Thymus (tissue), 11 donors: Measurements from ENCODE around the gene MAEA. TPM values are rescaled to one million over a fixed set of nuclear protein-coding genes. Genes with fewer than 3 reads are reported as not detected.

Experiments used
- DNase-seq, 9 donors: peaks; one replicate each; pipeline ENCODE4 v3.0.0-alpha.2; 2013; ENCODE audit warnings: low spot score in 9 of 9, low read depth in 6 of 9, missing footprints in 1 of 9
- H3K27ac ChIP-seq, 2 donors: one replicate each; pipeline ENCODE4 v1.5.1; 2013; ENCODE audit warnings: control low read depth in 1 of 2, low read depth in 1 of 2, low read length in 1 of 2, mild to moderate bottlenecking in 1 of 2, moderate library complexity in 1 of 2
- H3K27me3 ChIP-seq, 2 donors: one replicate each; pipeline ENCODE4 v1.5.1; 2013; ENCODE audit warnings: low read length in 1 of 2; ENCODE audit not compliant: control insufficient read depth in 2 of 2, insufficient read depth in 1 of 2
- H3K36me3 ChIP-seq, 2 donors: one replicate each; pipeline ENCODE4 v1.5.1; 2013; ENCODE audit warnings: low read length in 1 of 2, mild to moderate bottlenecking in 1 of 2, moderate library complexity in 1 of 2; ENCODE audit not compliant: control insufficient read depth in 2 of 2, insufficient read depth in 2 of 2
- H3K4me1 ChIP-seq, 2 donors: one replicate each; pipeline ENCODE4 v1.5.1; 2013; ENCODE audit warnings: low read length in 2 of 2; ENCODE audit not compliant: control insufficient read depth in 2 of 2, insufficient read depth in 2 of 2
- H3K4me3 ChIP-seq, 2 donors: one replicate each; pipeline ENCODE4 v1.5.1; 2013; ENCODE audit warnings: low read length in 2 of 2, control low read depth in 1 of 2, mild to moderate bottlenecking in 1 of 2
- H3K9me3 ChIP-seq, 2 donors: one replicate each; pipeline ENCODE4 v1.5.1; 2013; ENCODE audit warnings: low read length in 1 of 2, mild to moderate bottlenecking in 1 of 2; ENCODE audit not compliant: control insufficient read depth in 2 of 2, insufficient read depth in 1 of 2
- WGBS: extraction: QIAGEN DNeasy Blood & Tissue Kit; methylation state at CpG from one replicate; pipeline ENCODE4 v1.1.7; 2013; 5-methylcytosine and 5-hydroxymethylcytosine counted together
- polyA plus RNA-seq: library from polyadenylated mRNA; stranded (reverse); fragments of 200-250 nt; gene quantifications from one replicate; pipeline ENCODE4 v1.2.3, GENCODE V29; 2013
- total RNA-seq: library from RNA; stranded (reverse); fragments of 120-200 nt; gene quantifications from one replicate; pipeline ENCODE4 v1.2.4, GENCODE V29; 2013
- donor health status: healthy.

The MAEA gene
- total and polyA plus RNA-seq, 2 donors: 45.4 to 113 TPM

DNA sequence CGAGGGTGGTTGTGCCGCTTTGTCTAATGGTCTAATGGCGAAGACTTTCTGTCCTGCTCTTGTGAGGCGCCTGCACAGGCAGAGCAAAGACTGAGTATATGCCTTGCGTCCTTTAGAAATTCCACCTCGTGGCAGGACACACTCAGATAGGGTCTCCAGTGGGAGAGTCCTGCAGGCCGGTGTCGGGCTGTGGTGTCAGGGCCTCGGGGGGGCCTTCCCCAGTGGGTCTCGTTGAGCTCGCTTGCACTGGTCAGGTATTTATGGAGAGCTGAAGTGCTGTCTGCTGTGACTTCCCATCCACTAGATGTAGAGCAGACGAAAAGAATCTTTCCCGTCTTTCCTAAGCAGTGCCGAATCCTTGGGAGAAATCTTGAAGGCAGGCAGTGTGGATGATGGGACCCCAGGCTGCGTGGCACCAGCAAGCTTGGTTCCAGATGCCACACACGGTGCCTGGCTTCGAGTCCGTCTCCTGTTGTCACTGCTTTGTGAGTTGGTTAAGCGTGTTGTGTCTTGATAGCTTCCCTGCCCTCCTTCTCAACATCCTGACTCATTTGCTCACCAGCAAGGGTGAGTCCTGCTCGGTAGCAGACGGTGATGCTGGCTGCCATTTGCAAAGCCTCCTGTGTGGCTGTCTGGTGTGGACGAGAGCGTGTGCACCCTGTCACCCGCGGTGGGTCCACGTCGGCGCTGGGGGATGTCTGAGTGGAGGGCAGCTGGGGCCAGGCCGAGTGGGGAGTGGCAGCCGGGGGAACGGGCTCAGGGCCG is 20.5 kb downstream of the MAEA start:
- peaks cover 12 to 48% of the 10 kb centered on the region in 2 donors for H3K4me1 ChIP-seq
- no peak for DNase-seq
- H3K36me3 ChIP-seq: peaks cover 50 to 51% of the 10 kb centered on the region in 2 donors
- peak overlapping the region; percentile 25 to 39 for H3K4me3 ChIP-seq
- peak overlapping the region in 1 of 2 donors; percentile 60 for H3K27ac ChIP-seq
- WGBS: 93% methylated on average over 32 of the region's 32 CpGs
- no peaks in the 10 kb centered on the region for H3K27me3 ChIP-seq
- peaks cover 0 to 17% of the 10 kb centered on the region in 2 donors for H3K9me3 ChIP-seq

DNA sequence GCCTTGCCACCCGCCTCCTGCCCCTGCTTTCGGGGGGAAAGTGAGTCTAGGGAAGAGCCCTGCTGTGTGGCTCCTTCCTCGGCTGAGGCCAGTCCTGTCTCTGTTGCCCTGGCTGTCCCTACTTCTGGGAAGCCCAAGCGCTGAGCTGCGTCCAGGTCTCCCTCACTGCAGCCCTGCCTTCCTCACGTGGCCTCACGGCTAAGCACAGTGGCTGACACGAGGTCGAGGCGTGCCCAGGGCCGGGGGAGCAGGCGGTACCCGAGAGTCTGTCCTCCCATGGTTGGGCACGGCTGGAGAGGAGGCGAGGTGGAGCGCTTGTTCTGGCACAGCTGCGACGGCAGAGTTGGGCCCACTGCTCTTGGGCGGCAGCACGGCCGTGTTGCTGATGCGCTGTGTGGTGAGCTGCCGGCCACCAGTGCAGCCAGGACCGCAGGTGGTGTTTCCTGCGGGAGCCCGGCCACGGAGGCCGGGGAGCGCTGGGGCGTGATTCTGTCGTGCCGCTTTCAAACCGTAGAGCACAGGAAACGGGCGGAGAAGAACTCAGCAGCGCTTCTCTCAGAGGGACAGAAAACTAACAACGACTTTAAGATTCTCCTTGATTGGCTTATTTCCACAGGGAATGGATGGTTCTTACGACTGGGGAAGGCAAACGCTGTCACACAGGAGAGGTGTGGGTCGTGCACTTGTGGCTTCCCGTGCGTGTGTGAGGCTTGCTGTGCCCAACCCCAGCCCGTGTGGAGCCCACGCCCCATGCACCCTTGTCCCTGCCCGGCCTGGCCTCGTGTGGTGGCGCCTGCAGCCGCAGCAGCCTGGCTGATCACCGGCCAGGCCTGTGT is 21.3 kb downstream of the MAEA start:
- H3K9me3 ChIP-seq: peaks cover 0 to 17% of the 10 kb centered on the region in 2 donors
- no peaks in the 10 kb centered on the region for H3K27me3 ChIP-seq
- H3K4me1 ChIP-seq: peaks cover 18 to 54% of the 10 kb centered on the region in 2 donors
- 95% methylated on average over 49 of the region's 49 CpGs for WGBS
- H3K27ac ChIP-seq: no peak overlapping the region
- H3K36me3 ChIP-seq: peaks cover 49 to 51% of the 10 kb centered on the region in 2 donors
- no peak for DNase-seq
- no peak overlapping the region for H3K4me3 ChIP-seq

DNA sequence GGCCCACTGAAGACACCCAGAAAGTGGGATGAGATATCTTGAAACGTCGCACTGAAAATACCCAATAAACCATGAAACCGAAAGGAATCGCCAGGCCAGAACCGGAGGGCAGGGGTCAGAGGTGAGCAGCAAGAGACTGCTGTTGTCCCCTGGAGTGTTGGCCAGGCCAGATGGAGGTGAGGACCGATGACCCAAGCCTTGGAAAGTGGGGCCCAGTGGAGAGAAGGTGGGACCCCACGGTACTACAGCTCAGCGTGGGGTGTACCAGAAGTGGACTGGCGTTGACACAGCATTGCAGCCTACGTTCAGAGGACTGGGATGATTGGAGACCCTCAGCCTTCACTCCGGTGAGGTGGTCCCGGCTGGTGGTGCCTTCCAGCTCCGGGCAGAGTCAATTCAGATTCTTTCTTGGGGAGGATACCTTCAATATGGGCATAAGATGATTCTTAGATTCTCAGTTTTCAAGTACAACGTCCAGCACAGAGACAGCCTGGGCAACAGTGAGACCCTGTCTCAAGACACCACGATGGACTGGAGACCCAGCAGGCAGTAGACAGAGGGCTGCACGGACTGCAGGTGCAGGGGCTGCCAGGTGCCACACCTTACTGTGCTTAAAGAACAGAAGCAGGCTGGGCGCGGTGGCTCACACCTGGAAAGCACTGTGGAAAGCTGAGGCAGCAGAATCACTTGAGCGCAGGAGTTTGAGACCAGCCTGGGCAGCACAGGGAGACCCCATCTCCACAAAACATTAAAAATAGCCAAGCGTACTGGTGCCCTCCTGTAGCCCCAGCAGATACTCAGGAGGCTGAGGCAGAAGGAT is 23.3 kb downstream of the MAEA start:
- peaks cover 61 to 71% of the 10 kb centered on the region in 2 donors for H3K36me3 ChIP-seq
- 99% methylated on average over 20 of the region's 20 CpGs for WGBS
- no peak overlapping the region for H3K4me3 ChIP-seq
- no peak for DNase-seq
- no peaks in the 10 kb centered on the region for H3K27me3 ChIP-seq
- H3K27ac ChIP-seq: no peak overlapping the region
- H3K4me1 ChIP-seq: peaks cover 25 to 64% of the 10 kb centered on the region in 2 donors
- H3K9me3 ChIP-seq: peaks cover 0 to 17% of the 10 kb centered on the region in 2 donors

DNA sequence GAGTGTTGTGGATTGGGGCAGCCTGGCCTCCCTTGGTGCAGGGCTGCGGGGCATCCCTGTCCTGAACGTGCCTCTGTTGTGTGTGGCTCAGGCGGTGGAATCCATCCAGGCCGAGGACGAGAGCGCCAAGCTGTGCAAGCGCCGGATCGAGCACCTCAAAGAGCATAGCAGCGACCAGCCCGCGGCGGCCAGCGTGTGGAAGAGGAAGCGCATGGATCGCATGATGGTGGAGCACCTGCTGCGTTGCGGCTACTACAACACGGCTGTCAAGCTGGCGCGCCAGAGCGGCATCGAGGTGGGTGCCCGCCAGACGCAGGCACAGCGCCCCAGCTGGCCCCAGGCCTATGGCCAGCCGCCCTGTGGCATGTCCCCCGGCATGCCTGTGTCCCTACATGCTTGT is 25.6 kb downstream of the MAEA start:
- Histone ChIP-seq H3K27me3 (no peaks in the 10 kb centered on the region), H3K9me3 (peaks cover 0 to 17% of the 10 kb centered on the region in 2 donors), H3K27ac (peak overlapping the region; percentile 18 to 64), H3K36me3 (peaks cover 71 to 80% of the 10 kb centered on the region in 2 donors), H3K4me1 (peaks cover 15 to 46% of the 10 kb centered on the region in 2 donors), H3K4me3 (no peak overlapping the region)
- DNase-seq: peak in 1 of 9 donors; percentile 42
- 98% methylated on average over 28 of the region's 28 CpGs for WGBS

DNA sequence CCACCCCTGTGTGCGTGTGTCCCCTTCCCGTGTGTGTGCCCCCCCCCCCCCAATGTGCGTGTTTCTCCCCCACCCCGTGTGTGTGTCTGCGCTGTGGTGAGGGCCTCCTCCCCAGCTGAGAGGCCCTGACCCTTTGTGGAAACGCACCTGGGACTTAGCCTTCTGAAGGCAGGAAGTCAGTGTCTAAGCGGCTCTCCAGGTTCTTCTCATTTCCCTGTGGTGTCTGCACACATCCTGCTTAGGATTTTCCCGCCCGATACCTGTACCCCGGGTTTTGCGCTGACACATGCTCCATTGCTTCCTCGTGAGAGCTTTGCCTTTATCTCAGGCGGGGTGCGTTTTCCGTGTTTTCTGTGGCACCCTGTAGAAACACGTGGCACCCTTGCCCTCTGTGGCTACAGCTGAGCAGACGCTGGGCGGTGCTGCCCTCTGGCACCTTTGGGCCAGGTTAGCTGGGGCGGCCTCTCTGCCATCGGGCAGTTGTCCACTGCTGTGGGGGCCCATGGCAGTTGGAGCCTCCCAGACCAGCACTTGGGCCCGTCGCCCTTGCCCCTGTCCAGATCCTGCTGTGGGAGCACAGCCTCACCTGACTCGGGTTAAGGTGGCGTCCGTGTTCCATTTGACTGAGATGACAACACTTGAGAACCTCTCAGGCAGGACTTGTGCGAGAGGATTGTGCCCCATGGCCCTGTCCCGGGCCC is 26.3 kb downstream of the MAEA start:
- peaks cover 15 to 39% of the 10 kb centered on the region in 2 donors for H3K4me1 ChIP-seq
- peaks cover 71 to 76% of the 10 kb centered on the region in 2 donors for H3K36me3 ChIP-seq
- 61% methylated on average over 27 of the region's 27 CpGs for WGBS
- peaks cover 0 to 12% of the 10 kb centered on the region in 2 donors for H3K9me3 ChIP-seq
- no peaks in the 10 kb centered on the region for H3K27me3 ChIP-seq
- peak overlapping the region; percentile 58 to 86 for H3K27ac ChIP-seq
- DNase-seq: peak in 8 of 9 donors; percentile 30 to 88 (median 66)
- H3K4me3 ChIP-seq: no peak overlapping the region

DNA sequence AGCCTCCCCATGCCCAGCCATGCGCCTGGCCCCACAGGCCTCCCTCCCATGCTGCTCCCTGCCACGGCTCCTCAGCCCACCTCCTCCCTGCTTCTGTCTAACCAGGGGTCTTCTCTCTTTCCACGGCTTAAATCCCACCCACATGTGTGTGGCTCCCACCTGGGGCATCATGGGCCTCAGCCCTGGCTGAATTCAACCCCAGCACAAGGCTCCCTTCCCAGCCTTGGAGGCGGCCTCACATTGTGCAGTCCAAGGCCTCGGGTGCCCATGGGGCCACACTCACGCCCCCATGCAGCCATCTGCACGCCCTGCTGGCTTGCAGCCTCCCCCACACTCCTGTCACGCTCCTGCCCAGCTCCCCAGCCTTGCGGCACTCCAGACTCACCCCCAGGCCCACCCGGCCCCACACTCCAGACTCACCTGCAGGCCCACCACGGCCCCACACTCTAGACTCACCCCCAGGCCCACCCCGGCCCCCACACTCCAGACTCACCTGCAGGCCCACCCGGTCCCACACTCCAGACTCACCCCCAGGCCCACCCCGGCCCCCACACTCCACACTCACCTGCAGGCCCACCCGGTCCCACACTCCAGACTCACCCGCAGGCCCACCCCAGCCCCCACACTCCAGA is 27.0 kb downstream of the MAEA start:
- 92% methylated on average over 16 of the region's 16 CpGs for WGBS
- no peak for DNase-seq

DNA sequence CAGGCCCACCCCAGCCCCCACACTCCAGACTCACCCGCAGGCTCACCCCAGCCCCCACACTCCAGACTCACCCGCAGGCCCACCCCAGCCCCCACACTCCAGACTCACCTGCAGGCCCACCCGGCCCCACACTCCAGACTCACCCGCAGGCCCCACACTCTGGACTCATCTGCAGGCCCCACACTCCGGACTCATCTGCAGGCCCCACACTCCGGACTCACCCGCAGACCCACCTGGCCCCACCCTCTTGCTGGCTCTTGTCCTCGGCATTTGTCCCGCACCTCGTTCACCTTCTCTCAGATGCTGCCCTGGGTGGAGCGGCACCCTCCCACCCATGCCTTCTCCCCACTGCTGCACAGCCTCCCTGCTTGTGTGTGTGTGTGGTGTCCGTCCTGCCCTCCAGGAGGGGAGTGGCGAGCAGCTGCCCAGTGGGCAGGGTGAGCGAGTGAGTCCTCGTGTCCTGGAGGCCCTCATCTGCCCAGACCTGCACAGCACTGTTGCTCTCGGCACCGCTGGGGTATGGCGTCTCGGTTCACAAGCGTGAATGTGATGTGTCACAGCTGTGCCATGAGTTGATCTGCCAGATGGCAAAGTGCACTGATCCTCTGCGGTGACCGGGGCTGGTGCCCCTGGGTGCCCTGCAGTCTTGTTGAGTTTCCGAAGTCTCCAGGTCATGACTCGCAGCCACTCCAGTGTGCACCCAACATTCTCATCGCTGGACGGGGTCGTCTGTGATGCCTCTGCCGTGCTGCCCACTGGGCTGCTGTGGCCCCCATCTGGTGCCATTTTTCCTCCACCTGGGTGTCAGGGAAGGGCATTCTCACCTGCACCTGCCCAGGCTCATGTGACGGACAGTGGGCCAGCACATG is 27.7 kb downstream of the MAEA start:
- Histone ChIP-seq H3K9me3 (peaks cover 0 to 9% of the 10 kb centered on the region in 2 donors), H3K4me1 (peaks cover 15 to 29% of the 10 kb centered on the region in 2 donors), H3K4me3 (no peak overlapping the region), H3K27ac (no peak overlapping the region), H3K27me3 (no peaks in the 10 kb centered on the region), H3K36me3 (peaks cover 65 to 69% of the 10 kb centered on the region in 2 donors)
- DNase-seq: no peak
- WGBS: 98% methylated on average over 29 of the region's 29 CpGs

More for the DNA sequence above, 27.0 kb downstream of the MAEA start:
- peak overlapping the region in 1 of 2 donors; percentile 86 for H3K27ac ChIP-seq
- no peaks in the 10 kb centered on the region for H3K27me3 ChIP-seq
- no peak overlapping the region for H3K4me3 ChIP-seq
- H3K4me1 ChIP-seq: peaks cover 15 to 33% of the 10 kb centered on the region in 2 donors
- H3K9me3 ChIP-seq: peaks cover 0 to 12% of the 10 kb centered on the region in 2 donors
- peaks cover 68 to 72% of the 10 kb centered on the region in 2 donors for H3K36me3 ChIP-seq
